Breast epithelium (tissue), 4 donors: ENCODE measurements around the gene ADAM22. TPM values are rescaled to one million over a fixed set of nuclear protein-coding genes. Genes with fewer than 3 reads are reported as not detected.

Source experiments
- DNase-seq, 2 donors: peaks; one replicate each; pipeline ENCODE4 v3.0.0-alpha.2; 2019; ENCODE audit warnings: low spot score in 2 of 2
- H3K27ac ChIP-seq, 2 donors: fragments of 200-600 bp; sonication (generic) in 1 of 2; one replicate each; pipeline ENCODE4 v1.5.1; 2016 to 2019; ENCODE audit warnings: mild to moderate bottlenecking in 1 of 2
- H3K27me3 ChIP-seq, 2 donors: fragments of 200-600 bp; sonication (generic) in 1 of 2; one replicate each; pipeline versions ENCODE4 v1.5.1 to v1.6.0; 2017 to 2019; ENCODE audit warnings: control low read depth in 1 of 2, mild to moderate bottlenecking in 1 of 2
- H3K36me3 ChIP-seq: fragments of 200-600 bp; one replicate; pipeline ENCODE4 v1.5.1; 2019
- H3K4me1 ChIP-seq, 2 donors: fragments of 200-600 bp; sonication (generic); one replicate each; pipeline ENCODE4 v1.5.1; 2016 to 2019; ENCODE audit warnings: control low read depth in 1 of 2
- H3K4me3 ChIP-seq, 3 donors: fragments of 200-600 bp; sonication (generic); 1 replicate in 2 of 3; 2 replicates in 1 of 3; pipeline ENCODE4 v1.5.1; 2016 to 2019; ENCODE audit warnings: mild to moderate bottlenecking in 3 of 3, moderate library complexity in 2 of 3
- H3K9me3 ChIP-seq, 2 donors: fragments of 200-600 bp; sonication (generic) in 1 of 2; one replicate each; pipeline ENCODE4 v1.5.1; 2016 to 2019; ENCODE audit warnings: control low read depth in 1 of 2
- POLR2A ChIP-seq: fragments of 450-650 bp; IDR thresholded peaks from one replicate; pipeline ENCODE4 v1.6.1; 2016; ENCODE audit warnings: antibody characterized with exemption, mild to moderate bottlenecking, moderate library complexity
- POLR2AphosphoS5 ChIP-seq, 3 donors: sonication (generic); formaldehyde crosslinking; IDR thresholded peaks; one replicate each; pipeline ENCODE4 v1.6.1; 2017; ENCODE audit warnings: antibody characterized with exemption in 3 of 3
- intact Hi-C: fragments of 100-400 bp; cut with DNase I; formaldehyde crosslinking; loops from one replicate; pipeline ENCODE4 v1.15.1; 2023; ENCODE audit warnings: low total_unique reads
- total RNA-seq, 3 donors: library from RNA; depleted of rRNA; stranded (reverse); fragments of >200 nt; gene quantifications; one replicate each; pipeline ENCODE4 v1.1.0, GENCODE V29; 2016
- TF ChIP-seq, protein P1 (sequence below), 3 donors: fragments of 450-650 bp; IDR thresholded peaks; one replicate each; pipeline ENCODE4 v1.5.1; 2016 to 2017; ENCODE audit warnings: antibody characterized with exemption in 3 of 3, mild to moderate bottlenecking in 3 of 3, moderate library complexity in 3 of 3

The ADAM22 gene
- total RNA-seq, 3 donors from 2014 or later: 2.3 to 7.5 (median 3.4) TPM

DNA sequence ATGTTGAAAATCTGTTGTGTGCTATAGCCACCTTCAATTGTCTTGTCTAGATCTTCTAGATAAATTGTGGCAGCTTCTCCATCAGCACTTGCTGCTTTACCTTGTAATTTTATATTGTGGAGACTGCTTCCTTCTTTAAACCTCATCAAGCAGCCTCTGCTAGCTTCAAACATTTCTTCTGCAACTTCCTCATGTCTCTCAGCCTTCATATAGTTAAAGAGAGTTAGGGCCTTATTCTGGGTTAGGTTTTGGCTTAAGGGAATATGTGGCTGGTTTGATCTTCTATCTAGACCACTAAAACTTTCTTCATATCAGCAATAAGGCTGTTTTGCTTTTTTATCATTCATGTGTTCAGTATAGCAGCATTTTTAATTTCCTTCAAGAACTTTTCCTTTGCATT, 128.2 kb downstream of the ADAM22 start:
- TF ChIP-seq, protein P1, sequence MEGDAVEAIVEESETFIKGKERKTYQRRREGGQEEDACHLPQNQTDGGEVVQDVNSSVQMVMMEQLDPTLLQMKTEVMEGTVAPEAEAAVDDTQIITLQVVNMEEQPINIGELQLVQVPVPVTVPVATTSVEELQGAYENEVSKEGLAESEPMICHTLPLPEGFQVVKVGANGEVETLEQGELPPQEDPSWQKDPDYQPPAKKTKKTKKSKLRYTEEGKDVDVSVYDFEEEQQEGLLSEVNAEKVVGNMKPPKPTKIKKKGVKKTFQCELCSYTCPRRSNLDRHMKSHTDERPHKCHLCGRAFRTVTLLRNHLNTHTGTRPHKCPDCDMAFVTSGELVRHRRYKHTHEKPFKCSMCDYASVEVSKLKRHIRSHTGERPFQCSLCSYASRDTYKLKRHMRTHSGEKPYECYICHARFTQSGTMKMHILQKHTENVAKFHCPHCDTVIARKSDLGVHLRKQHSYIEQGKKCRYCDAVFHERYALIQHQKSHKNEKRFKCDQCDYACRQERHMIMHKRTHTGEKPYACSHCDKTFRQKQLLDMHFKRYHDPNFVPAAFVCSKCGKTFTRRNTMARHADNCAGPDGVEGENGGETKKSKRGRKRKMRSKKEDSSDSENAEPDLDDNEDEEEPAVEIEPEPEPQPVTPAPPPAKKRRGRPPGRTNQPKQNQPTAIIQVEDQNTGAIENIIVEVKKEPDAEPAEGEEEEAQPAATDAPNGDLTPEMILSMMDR (IDR thresholded peaks at IDR 0.05): no peak
- TF ChIP-seq POLR2AphosphoS5 (IDR thresholded peaks at IDR 0.05) (no peak), POLR2A (no peak)

DNA sequence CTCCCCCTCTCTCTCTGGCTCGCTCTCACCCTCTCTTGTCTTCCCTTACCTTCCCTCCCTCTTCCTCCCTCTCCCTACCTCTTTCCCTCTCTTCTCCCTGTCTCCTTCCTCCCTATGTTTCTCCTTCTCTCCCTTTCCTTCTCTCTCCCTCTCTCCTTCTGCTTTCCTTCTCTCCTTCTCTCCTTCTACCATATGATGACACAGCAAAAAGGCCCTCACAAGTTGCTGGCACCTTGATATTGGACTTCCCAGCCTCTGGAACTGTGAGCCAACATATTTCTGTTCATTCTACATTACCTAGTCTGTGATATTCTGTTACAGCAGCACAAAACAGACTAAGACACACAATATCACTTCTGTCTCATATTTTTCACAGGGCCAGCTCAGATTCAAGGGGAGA, 135.0 kb downstream of the ADAM22 start:
- TF ChIP-seq POLR2AphosphoS5 (IDR thresholded peaks at IDR 0.05) (no peak), POLR2A (no peak)
- TF ChIP-seq, protein P1 (IDR thresholded peaks at IDR 0.05): no peak
- no peaks in the 10 kb centered on the region for H3K36me3 ChIP-seq
- H3K4me1 ChIP-seq: no peaks in the 10 kb centered on the region
- H3K9me3 ChIP-seq: peaks cover 0 to 8% of the 10 kb centered on the region in 2 donors
- intact Hi-C loops: no loop called here
- H3K27me3 ChIP-seq: no peaks in the 10 kb centered on the region
- DNase-seq: no peak
- H3K27ac ChIP-seq: no peak overlapping the region
- H3K4me3 ChIP-seq: no peak overlapping the region

More for the DNA sequence above, 128.2 kb downstream of the ADAM22 start:
- Histone ChIP-seq H3K4me3 (no peak overlapping the region), H3K27me3 (no peaks in the 10 kb centered on the region), H3K27ac (no peak overlapping the region), H3K4me1 (no peaks in the 10 kb centered on the region), H3K36me3 (no peaks in the 10 kb centered on the region), H3K9me3 (no peaks in the 10 kb centered on the region)
- no peak for DNase-seq
- intact Hi-C loops: no loop called here

DNA sequence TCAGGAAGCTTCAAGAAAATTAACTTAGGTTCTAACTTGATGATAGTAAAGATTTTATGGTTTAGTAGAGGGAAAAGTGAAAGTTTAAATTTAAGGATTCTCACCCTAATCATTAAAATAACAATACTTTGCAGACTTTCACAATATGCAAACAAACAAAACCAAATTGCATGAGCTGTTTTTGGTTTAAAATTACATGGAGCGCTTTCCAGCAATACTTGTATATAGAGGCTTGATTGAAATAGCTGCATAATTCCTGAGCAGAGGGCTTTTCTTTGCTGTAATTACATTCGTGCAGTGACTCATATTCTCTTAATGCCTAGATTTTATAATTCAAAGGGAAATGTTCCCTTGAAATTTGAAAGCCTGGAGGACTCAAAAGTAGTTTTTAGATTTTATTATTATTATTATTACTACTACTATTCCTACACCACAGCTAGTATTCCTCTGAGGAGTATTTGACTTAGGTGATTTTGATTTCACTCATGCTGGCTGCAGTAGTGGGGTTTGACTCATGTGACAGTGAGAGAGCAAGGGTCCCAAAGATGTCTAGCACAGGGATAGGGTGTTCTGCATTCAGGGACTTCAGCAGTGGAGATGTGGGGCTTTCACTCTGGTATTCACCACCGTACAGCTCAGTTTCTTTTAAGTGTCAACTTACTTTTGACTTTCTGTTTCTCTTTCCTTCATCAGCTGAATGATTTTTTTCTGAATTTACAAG, 138.1 kb downstream of the ADAM22 start:
- TF ChIP-seq POLR2A: no peak
- TF ChIP-seq POLR2AphosphoS5 (IDR thresholded peaks at IDR 0.05): no peak
- TF ChIP-seq, protein P1 (IDR thresholded peaks at IDR 0.05): no peak
- Histone ChIP-seq H3K4me3 (no peak overlapping the region), H3K27me3 (no peaks in the 10 kb centered on the region), H3K4me1 (no peaks in the 10 kb centered on the region), H3K27ac (no peak overlapping the region), H3K36me3 (no peaks in the 10 kb centered on the region), H3K9me3 (peaks cover 0 to 8% of the 10 kb centered on the region in 2 donors)
- DNase-seq: no peak
- intact Hi-C loops: no loop called here

DNA sequence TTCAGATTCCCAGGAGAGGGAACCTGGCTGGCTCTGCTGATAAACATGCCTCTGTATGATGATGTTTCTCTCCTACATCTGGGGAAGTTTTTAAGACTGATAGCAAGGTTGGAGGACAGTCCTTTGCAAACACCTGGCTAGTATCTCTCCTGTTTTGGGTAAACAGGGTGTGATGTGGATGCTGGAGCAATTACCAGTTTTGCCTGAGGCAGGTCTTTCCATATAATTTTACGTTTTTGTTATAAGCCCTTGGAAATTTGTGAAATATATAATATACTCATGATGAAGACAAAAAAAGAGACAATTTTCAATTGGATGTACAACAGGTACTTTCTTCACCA, 138.6 kb downstream of the ADAM22 start:
- TF ChIP-seq POLR2AphosphoS5 (IDR thresholded peaks at IDR 0.05): no peak
- no peak for TF ChIP-seq POLR2A
- TF ChIP-seq, protein P1 (IDR thresholded peaks at IDR 0.05): no peak
- H3K27me3 ChIP-seq: no peaks in the 10 kb centered on the region
- no peak overlapping the region for H3K4me3 ChIP-seq
- DNase-seq: no peak
- H3K27ac ChIP-seq: no peak overlapping the region
- H3K36me3 ChIP-seq: no peaks in the 10 kb centered on the region
- H3K4me1 ChIP-seq: no peaks in the 10 kb centered on the region
- intact Hi-C loops: no loop called here
- H3K9me3 ChIP-seq: peaks cover 0 to 8% of the 10 kb centered on the region in 2 donors

DNA sequence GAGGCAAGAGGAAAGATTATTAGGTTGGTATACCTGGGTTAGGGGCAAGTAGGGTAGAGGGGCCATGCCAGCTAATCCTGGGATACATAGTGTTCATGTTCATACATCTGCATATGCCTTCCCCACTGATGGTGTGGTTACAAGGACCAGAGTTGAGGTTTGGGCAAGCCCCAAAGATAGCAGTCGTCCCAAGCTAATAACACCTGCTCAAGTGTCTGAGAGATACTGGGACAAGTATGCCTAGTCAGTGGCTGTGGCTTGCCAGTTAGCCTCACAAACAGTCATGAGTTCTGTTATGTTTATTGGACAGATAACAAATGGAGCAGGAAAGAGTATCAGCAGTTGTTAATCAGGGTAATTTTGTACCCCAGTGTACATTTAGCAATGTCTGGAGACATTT, 139.6 kb downstream of the ADAM22 start:
- H3K27me3 ChIP-seq: no peaks in the 10 kb centered on the region

More for the DNA sequence above, 139.6 kb downstream of the ADAM22 start:
- H3K27ac ChIP-seq: no peak overlapping the region
- intact Hi-C loops: loop anchor here (2.0 kb wide), 1 partner anchor 17 kb away; no protein-coding TSS in a partner anchor
- no peak for DNase-seq
- no peak overlapping the region for H3K4me3 ChIP-seq
- H3K4me1 ChIP-seq: no peaks in the 10 kb centered on the region
- TF ChIP-seq, protein P1 (IDR thresholded peaks at IDR 0.05): no peak
- no peak for TF ChIP-seq POLR2AphosphoS5 (IDR thresholded peaks at IDR 0.05)
- TF ChIP-seq POLR2A: no peak
- no peaks in the 10 kb centered on the region for H3K36me3 ChIP-seq
- H3K9me3 ChIP-seq: peaks cover 0 to 6% of the 10 kb centered on the region in 2 donors
